Gastrocnemius medialis (tissue), 4 donors: Measurements from ENCODE around the gene RCOR1.

Experiments
- CTCF ChIP-seq, 5 experiments: fragments of 450-650 bp in 3 of 5; fragments of 200-600 bp in 2 of 5; sonication (generic) in 2 of 5; IDR thresholded peaks in 4 of 5; conservative IDR thresholded peaks in 1 of 5; 1 replicate in 4 of 5; 2 replicates in 1 of 5; pipeline ENCODE4 v1.5.1; 2016 to 2019; ENCODE audit warnings: antibody characterized with exemption in 5 of 5, mild to moderate bottlenecking in 3 of 5, moderate library complexity in 3 of 5
- POLR2A ChIP-seq, 2 donors: fragments of 450-650 bp; IDR thresholded peaks; one replicate each; pipeline ENCODE4 v1.6.1; 2017; ENCODE audit warnings: antibody characterized with exemption in 2 of 2, mild to moderate bottlenecking in 2 of 2, moderate library complexity in 2 of 2

GRCh38 chr14:102751088-102751487 lies 158.6 kb downstream of the RCOR1 start:
- TF ChIP-seq CTCF (IDR thresholded peaks at IDR 0.05 in 4 of 5, conservative IDR thresholded peaks at IDR 0.05 in 1 of 5) (no peak), POLR2A (IDR thresholded peaks at IDR 0.05) (no peak)
